A673 (cell line): ENCODE measurements around the gene C1R. TPM values are rescaled to one million over a fixed set of nuclear protein-coding genes. Genes with fewer than 3 reads are reported as not detected.

ENCODE experiments used
- BruUV-seq: library from RNA; stranded (reverse); fragments of 400-500 nt; replicated peaks from 2 replicates; lab custom pipeline; 2021; lab: Mats Ljungman, UMichigan
- CTCF ChIA-PET: fragments of 300-600 bp; sonication (Branson Sonifier 250); formaldehyde crosslinking; loops from one replicate; lab custom pipeline; 2022; ENCODE audit warnings: antibody characterized with exemption; lab: Charles Lee
- POLR2A ChIA-PET: fragments of 300-600 bp; sonication (Branson Sonifier 250); formaldehyde crosslinking; loops from one replicate; lab custom pipeline; 2022; ENCODE audit warnings: antibody characterized with exemption; ENCODE audit not compliant: low non-redundant PET; lab: Charles Lee
- DNase-seq: peaks from one replicate; pipeline ENCODE4 v3.0.0-alpha.2; 2015; ENCODE audit warnings: low spot score
- H3K27ac ChIP-seq: fragments of 200-600 bp; sonication (generic); 2 replicates; pipeline ENCODE4 v1.5.1; 2016; ENCODE audit warnings: mixed run types, low read depth, mild to moderate bottlenecking, mixed read lengths, antibody characterized with exemption, low read length; ENCODE audit not compliant: poor library complexity, severe bottlenecking
- H3K27me3 ChIP-seq: fragments of 200-600 bp; sonication (generic); replicated peaks from 2 replicates; pipeline ENCODE4 v1.6.1; 2017; ENCODE audit warnings: mixed run types, low read depth, mild to moderate bottlenecking, mixed read lengths, antibody characterized with exemption, low read length; ENCODE audit not compliant: insufficient read depth, poor library complexity
- H3K36me3 ChIP-seq: fragments of 200-600 bp; sonication (generic); 2 replicates; pipeline ENCODE4 v1.6.1; 2016; ENCODE audit warnings: mixed run types, mild to moderate bottlenecking, mixed read lengths, antibody characterized with exemption, low read length; ENCODE audit not compliant: insufficient read depth, poor library complexity, severe bottlenecking
- H3K4me1 ChIP-seq: fragments of 200-600 bp; sonication (generic); 2 replicates; pipeline ENCODE4 v1.6.1; 2017; ENCODE audit warnings: mixed run types, mild to moderate bottlenecking, mixed read lengths, antibody characterized with exemption, low read length; ENCODE audit not compliant: insufficient read depth, poor library complexity, severe bottlenecking
- H3K4me3 ChIP-seq: fragments of 200-600 bp; sonication (generic); 2 replicates; pipeline ENCODE4 v1.5.1; 2016; ENCODE audit warnings: low read depth, mixed run types, mild to moderate bottlenecking, mixed read lengths, low read length; ENCODE audit not compliant: poor library complexity, severe bottlenecking
- H3K9me3 ChIP-seq: fragments of 200-600 bp; sonication (generic); 2 replicates; pipeline ENCODE4 v1.6.1; 2016; ENCODE audit warnings: mixed run types, low read depth, mild to moderate bottlenecking, mixed read lengths, antibody characterized with exemption, low read length; ENCODE audit not compliant: poor library complexity, severe bottlenecking
- CTCF ChIP-seq: fragments of 300-800, 200-600 bp; sonication (generic); conservative IDR thresholded peaks from 2 replicates; pipeline ENCODE4 v1.5.1; 2017; ENCODE audit warnings: low read depth, mild to moderate bottlenecking, antibody characterized with exemption, low read length, moderate library complexity, mixed read lengths
- EZH2 ChIP-seq: fragments of 200-600 bp; sonication (generic); IDR thresholded peaks from 2 replicates; pipeline ENCODE4 v1.6.1; 2017; ENCODE audit warnings: borderline replicate concordance, low read depth, mild to moderate bottlenecking, mixed read lengths, antibody characterized with exemption, low read length; ENCODE audit not compliant: poor library complexity, severe bottlenecking
- intact Hi-C: fragments of 100-400 bp; cut with micrococcal nuclease; formaldehyde crosslinking; loops from one replicate; pipeline ENCODE4 v1.10.0; 2022; ENCODE audit not compliant: unreplicated experiment
- total RNA-seq: library from RNA; stranded (reverse); gene quantifications from 2 replicates; pipeline ENCODE4 v1.2.3, GENCODE V29; 2021

C1R gene
- total RNA-seq, 1 experiment from 2014 or later = 10.9 TPM

- no peak overlapping the region for H3K4me3 ChIP-seq
- CTCF ChIA-PET = no interaction called here
Measured at GRCh38 chr12:7031306-7031705, 60.9 kb downstream of the C1R start.

More at GRCh38 chr12:7031306-7031705, 60.9 kb downstream of the C1R start:
- no peak for TF ChIP-seq CTCF
- no peak for TF ChIP-seq EZH2
- no peaks in the 10 kb centered on the region for H3K27me3 ChIP-seq
- intact Hi-C loops = no loop called here
- no peaks in the 10 kb centered on the region for H3K4me1 ChIP-seq
- no TSS peak for BruUV-seq
- no peaks in the 10 kb centered on the region for H3K9me3 ChIP-seq
- H3K36me3 ChIP-seq = no peaks in the 10 kb centered on the region
- POLR2A ChIA-PET = interaction anchor here (0.6 kb wide), 1 partner anchor 165 kb away, joined by 3 read pairs; no protein-coding TSS in a partner anchor
- DNase-seq = no peak
- no peak overlapping the region for H3K27ac ChIP-seq

Other genes starting within 250 kb of the C1R start
- gene CDCA3, start 241.2 kb downstream of the C1R start, total RNA-seq = 98.0 and 107 TPM in 2 replicates
- gene USP5, start 240.3 kb downstream of the C1R start, total RNA-seq = 209 and 224 TPM in 2 replicates
- 1,240 and 1,277 TPM in 2 replicates for gene TPI1, start 224.9 kb downstream of the C1R start, total RNA-seq
- 8.1 and 10.8 TPM in 2 replicates for gene SPSB2, start 219.1 kb downstream of the C1R start, total RNA-seq
- 7.7 and 13.6 TPM in 2 replicates for gene LRRC23, start 187.6 kb downstream of the C1R start, total RNA-seq
- 138 and 155 TPM in 2 replicates for gene ENO2, start 177.9 kb downstream of the C1R start, total RNA-seq
- gene ATN1, start 164.5 kb downstream of the C1R start, total RNA-seq = 139 and 144 TPM in 2 replicates
- not detected in 2 replicates for gene RNU7-1, start 148.6 kb downstream of the C1R start, total RNA-seq
- gene C12orf57, start 148.4 kb downstream of the C1R start, total RNA-seq = 226 and 260 TPM in 2 replicates
- gene PTPN6, start 141.1 kb downstream of the C1R start, total RNA-seq = 2.3 and 3.3 TPM in 2 replicates
- 340 and 351 TPM in 2 replicates for gene PHB2, start 121.8 kb downstream of the C1R start, total RNA-seq
- 83.0 and 92.3 TPM in 2 replicates for gene EMG1, start 121.5 kb downstream of the C1R start, total RNA-seq
- 56.6 and 60.2 TPM in 2 replicates for gene LPCAT3, start 74.0 kb downstream of the C1R start, total RNA-seq
- 1.9 and 3.1 TPM in 2 replicates for gene C1S, start 31.7 kb downstream of the C1R start, total RNA-seq
- gene C1RL, start 16.8 kb upstream of the C1R start, total RNA-seq = 2.4 and 4.0 TPM in 2 replicates
- not detected in 2 replicates for gene RBP5, start 36.4 kb upstream of the C1R start, total RNA-seq
- 10.7 and 12.1 TPM in 2 replicates for gene CLSTN3, start 37.9 kb upstream of the C1R start, total RNA-seq
- gene PEX5, start 97.2 kb upstream of the C1R start, total RNA-seq = 36.9 and 42.7 TPM in 2 replicates
- not detected in 2 replicates for gene ACSM4, start 211.6 kb upstream of the C1R start, total RNA-seq